GM23338 (cell line): ENCODE results near the gene SORCS2.

Source experiments
- CREB1 ChIP-seq: fragments of 250-450 bp; sonication (Bioruptor Pico); IDR thresholded peaks from 2 replicates; pipeline ENCODE4 v1.5.0; 2020; ENCODE audit warnings: low read depth, mild to moderate bottlenecking, moderate library complexity
- EZH2 ChIP-seq: fragments of 200-600 bp; sonication (generic); IDR thresholded peaks from one replicate; pipeline ENCODE4 v1.8.0; 2017; ENCODE audit warnings: antibody characterized with exemption, mild to moderate bottlenecking, low read depth; ENCODE audit not compliant: unreplicated experiment
- JUNB ChIP-seq: IDR thresholded peaks from one replicate; pipeline ENCODE4 v1.6.1; 2016; ENCODE audit warnings: antibody characterized with exemption; ENCODE audit not compliant: unreplicated experiment
- NANOG ChIP-seq: IDR thresholded peaks from 2 replicates; pipeline ENCODE4 v1.6.1; 2016; ENCODE audit warnings: antibody characterized with exemption, borderline replicate concordance
- POLR2AphosphoS5 ChIP-seq: IDR thresholded peaks from 2 replicates; pipeline ENCODE4 v1.6.1; 2016; ENCODE audit warnings: antibody characterized with exemption, low read depth
- STAT1 ChIP-seq: IDR thresholded peaks from one replicate; pipeline ENCODE4 v1.6.1; 2016; ENCODE audit warnings: antibody characterized with exemption; ENCODE audit not compliant: unreplicated experiment
- ZNF331 ChIP-seq: fragments of 250-450 bp; sonication (Bioruptor Pico); IDR thresholded peaks from 2 replicates; pipeline ENCODE4 v1.5.0; 2020; ENCODE audit warnings: low read depth, mild to moderate bottlenecking, moderate library complexity
- TF ChIP-seq, protein P1 (sequence below): fragments of 250-450 bp; sonication (Bioruptor Pico); IDR thresholded peaks from 2 replicates; pipeline ENCODE4 v1.5.0; 2020; ENCODE audit warnings: mild to moderate bottlenecking, moderate library complexity
- TF ChIP-seq, protein P2 (sequence below), 2 experiments: fragments of 200-600 bp in 1 of 2; sonication (generic) in 1 of 2; conservative IDR thresholded peaks; 2 replicates each; pipeline versions ENCODE4 v1.5.1 to v1.6.1; 2016 to 2017; ENCODE audit warnings: antibody characterized with exemption in 2 of 2, low read depth in 2 of 2, mild to moderate bottlenecking in 2 of 2, moderate library complexity in 1 of 2
- TF ChIP-seq, protein P3 (sequence below): IDR thresholded peaks from one replicate; pipeline ENCODE4 v1.6.1; 2018; ENCODE audit warnings: antibody characterized with exemption; ENCODE audit not compliant: unreplicated experiment
- TF ChIP-seq, protein P4 (sequence below): IDR thresholded peaks from 2 replicates; pipeline ENCODE4 v1.6.1; 2016; ENCODE audit warnings: antibody characterized with exemption

DNA sequence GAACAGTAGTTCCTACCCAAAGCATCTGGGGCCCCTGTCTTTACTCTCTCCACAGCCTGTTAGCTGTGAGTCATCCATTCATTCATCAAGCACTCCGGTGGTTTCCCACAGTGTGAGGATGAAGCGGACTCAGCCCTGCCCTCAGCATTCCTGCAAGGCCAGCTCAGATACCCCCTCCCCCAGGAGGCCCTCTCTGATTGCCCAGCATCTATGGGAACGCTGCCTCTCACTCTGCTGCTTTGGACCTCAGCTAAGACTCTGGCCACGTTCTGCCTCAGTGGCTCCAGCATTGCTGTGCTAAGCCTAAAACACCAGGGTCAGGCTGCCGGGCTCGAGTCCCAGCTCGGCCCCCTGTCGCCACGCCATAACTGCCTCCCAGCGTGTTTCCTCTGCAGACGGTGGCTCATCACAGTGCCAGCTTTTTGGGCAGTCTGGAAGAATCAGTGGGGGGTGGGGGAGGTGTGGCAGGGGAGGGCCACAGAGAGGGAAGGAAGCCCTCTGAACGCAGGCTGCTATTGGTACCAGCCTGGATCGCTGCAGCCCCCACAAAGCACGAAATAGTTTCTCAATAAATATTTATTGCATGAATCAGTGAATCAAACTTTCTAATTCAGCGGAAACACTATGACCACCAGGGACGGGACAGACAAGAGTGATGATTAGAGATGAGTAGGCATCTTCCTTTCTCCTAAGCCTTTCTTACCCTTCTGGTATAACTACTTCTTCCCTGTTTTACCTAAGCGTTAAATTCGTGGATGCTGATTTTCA lies 74.4 kb downstream of the SORCS2 start:
- no peak for TF ChIP-seq POLR2AphosphoS5
- no peak for TF ChIP-seq EZH2
- TF ChIP-seq NANOG, result no peak
- TF ChIP-seq, protein P1, sequence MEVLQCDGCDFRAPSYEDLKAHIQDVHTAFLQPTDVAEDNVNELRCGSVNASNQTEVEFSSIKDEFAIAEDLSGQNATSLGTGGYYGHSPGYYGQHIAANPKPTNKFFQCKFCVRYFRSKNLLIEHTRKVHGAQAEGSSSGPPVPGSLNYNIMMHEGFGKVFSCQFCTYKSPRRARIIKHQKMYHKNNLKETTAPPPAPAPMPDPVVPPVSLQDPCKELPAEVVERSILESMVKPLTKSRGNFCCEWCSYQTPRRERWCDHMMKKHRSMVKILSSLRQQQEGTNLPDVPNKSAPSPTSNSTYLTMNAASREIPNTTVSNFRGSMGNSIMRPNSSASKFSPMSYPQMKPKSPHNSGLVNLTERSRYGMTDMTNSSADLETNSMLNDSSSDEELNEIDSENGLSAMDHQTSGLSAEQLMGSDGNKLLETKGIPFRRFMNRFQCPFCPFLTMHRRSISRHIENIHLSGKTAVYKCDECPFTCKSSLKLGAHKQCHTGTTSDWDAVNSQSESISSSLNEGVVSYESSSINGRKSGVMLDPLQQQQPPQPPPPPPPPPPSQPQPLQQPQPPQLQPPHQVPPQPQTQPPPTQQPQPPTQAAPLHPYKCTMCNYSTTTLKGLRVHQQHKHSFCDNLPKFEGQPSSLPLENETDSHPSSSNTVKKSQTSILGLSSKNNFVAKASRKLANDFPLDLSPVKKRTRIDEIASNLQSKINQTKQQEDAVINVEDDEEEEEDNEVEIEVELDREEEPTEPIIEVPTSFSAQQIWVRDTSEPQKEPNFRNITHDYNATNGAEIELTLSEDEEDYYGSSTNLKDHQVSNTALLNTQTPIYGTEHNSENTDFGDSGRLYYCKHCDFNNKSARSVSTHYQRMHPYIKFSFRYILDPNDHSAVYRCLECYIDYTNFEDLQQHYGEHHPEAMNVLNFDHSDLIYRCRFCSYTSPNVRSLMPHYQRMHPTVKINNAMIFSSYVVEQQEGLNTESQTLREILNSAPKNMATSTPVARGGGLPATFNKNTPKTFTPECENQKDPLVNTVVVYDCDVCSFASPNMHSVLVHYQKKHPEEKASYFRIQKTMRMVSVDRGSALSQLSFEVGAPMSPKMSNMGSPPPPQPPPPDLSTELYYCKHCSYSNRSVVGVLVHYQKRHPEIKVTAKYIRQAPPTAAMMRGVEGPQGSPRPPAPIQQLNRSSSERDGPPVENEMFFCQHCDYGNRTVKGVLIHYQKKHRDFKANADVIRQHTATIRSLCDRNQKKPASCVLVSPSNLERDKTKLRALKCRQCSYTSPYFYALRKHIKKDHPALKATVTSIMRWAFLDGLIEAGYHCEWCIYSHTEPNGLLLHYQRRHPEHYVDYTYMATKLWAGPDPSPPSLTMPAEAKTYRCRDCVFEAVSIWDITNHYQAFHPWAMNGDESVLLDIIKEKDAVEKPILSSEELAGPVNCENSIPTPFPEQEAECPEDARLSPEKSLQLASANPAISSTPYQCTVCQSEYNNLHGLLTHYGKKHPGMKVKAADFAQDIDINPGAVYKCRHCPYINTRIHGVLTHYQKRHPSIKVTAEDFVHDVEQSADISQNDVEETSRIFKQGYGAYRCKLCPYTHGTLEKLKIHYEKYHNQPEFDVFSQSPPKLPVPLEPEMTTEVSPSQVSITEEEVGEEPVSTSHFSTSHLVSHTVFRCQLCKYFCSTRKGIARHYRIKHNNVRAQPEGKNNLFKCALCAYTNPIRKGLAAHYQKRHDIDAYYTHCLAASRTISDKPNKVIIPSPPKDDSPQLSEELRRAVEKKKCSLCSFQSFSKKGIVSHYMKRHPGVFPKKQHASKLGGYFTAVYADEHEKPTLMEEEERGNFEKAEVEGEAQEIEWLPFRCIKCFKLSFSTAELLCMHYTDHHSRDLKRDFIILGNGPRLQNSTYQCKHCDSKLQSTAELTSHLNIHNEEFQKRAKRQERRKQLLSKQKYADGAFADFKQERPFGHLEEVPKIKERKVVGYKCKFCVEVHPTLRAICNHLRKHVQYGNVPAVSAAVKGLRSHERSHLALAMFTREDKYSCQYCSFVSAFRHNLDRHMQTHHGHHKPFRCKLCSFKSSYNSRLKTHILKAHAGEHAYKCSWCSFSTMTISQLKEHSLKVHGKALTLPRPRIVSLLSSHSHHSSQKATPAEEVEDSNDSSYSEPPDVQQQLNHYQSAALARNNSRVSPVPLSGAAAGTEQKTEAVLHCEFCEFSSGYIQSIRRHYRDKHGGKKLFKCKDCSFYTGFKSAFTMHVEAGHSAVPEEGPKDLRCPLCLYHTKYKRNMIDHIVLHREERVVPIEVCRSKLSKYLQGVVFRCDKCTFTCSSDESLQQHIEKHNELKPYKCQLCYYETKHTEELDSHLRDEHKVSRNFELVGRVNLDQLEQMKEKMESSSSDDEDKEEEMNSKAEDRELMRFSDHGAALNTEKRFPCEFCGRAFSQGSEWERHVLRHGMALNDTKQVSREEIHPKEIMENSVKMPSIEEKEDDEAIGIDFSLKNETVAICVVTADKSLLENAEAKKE (CRISPR knock-in tag), result no peak
- TF ChIP-seq ZNF331, result no peak
- TF ChIP-seq, protein P2, sequence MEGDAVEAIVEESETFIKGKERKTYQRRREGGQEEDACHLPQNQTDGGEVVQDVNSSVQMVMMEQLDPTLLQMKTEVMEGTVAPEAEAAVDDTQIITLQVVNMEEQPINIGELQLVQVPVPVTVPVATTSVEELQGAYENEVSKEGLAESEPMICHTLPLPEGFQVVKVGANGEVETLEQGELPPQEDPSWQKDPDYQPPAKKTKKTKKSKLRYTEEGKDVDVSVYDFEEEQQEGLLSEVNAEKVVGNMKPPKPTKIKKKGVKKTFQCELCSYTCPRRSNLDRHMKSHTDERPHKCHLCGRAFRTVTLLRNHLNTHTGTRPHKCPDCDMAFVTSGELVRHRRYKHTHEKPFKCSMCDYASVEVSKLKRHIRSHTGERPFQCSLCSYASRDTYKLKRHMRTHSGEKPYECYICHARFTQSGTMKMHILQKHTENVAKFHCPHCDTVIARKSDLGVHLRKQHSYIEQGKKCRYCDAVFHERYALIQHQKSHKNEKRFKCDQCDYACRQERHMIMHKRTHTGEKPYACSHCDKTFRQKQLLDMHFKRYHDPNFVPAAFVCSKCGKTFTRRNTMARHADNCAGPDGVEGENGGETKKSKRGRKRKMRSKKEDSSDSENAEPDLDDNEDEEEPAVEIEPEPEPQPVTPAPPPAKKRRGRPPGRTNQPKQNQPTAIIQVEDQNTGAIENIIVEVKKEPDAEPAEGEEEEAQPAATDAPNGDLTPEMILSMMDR (conservative IDR thresholded peaks at IDR 0.05; ENCODE audit: low read depth in 2 of 2), result no peak
- TF ChIP-seq, protein P3, sequence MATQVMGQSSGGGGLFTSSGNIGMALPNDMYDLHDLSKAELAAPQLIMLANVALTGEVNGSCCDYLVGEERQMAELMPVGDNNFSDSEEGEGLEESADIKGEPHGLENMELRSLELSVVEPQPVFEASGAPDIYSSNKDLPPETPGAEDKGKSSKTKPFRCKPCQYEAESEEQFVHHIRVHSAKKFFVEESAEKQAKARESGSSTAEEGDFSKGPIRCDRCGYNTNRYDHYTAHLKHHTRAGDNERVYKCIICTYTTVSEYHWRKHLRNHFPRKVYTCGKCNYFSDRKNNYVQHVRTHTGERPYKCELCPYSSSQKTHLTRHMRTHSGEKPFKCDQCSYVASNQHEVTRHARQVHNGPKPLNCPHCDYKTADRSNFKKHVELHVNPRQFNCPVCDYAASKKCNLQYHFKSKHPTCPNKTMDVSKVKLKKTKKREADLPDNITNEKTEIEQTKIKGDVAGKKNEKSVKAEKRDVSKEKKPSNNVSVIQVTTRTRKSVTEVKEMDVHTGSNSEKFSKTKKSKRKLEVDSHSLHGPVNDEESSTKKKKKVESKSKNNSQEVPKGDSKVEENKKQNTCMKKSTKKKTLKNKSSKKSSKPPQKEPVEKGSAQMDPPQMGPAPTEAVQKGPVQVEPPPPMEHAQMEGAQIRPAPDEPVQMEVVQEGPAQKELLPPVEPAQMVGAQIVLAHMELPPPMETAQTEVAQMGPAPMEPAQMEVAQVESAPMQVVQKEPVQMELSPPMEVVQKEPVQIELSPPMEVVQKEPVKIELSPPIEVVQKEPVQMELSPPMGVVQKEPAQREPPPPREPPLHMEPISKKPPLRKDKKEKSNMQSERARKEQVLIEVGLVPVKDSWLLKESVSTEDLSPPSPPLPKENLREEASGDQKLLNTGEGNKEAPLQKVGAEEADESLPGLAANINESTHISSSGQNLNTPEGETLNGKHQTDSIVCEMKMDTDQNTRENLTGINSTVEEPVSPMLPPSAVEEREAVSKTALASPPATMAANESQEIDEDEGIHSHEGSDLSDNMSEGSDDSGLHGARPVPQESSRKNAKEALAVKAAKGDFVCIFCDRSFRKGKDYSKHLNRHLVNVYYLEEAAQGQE, result no peak
- TF ChIP-seq, protein P4, sequence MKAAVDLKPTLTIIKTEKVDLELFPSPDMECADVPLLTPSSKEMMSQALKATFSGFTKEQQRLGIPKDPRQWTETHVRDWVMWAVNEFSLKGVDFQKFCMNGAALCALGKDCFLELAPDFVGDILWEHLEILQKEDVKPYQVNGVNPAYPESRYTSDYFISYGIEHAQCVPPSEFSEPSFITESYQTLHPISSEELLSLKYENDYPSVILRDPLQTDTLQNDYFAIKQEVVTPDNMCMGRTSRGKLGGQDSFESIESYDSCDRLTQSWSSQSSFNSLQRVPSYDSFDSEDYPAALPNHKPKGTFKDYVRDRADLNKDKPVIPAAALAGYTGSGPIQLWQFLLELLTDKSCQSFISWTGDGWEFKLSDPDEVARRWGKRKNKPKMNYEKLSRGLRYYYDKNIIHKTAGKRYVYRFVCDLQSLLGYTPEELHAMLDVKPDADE, result no peak
- no peak for TF ChIP-seq JUNB
- no peak for TF ChIP-seq STAT1
- TF ChIP-seq CREB1, result no peak
